ENCODE results near the gene SLC5A10.
"Not testable (repeated sequence)": the region's sequence is repeated elsewhere in the genome, so short reads cannot be mapped to it uniquely, and the experiment has no call there.

Gene SLC5A10

GRCh38 chr17:18951941-18952842 lies at the start of gene SLC5A10:
SLC5A10 (plus strand) TSS chr17:18952165; CDS start chr17:18952206, 41 bp downstream.
- no peak for DNase-seq

GRCh38 chr17:18904482-18904881 lies 47.5 kb upstream of the SLC5A10 start:
- DNase-seq, result no peak

GRCh38 chr17:18905226-18905625 lies 46.7 kb upstream of the SLC5A10 start:
- no peak for DNase-seq

GRCh38 chr17:18910326-18910725 lies 41.6 kb upstream of the SLC5A10 start:
- DNase-seq, result no peak

- DNase-seq, result no peak
Observed at GRCh38 chr17:18910881-18911280, 41.1 kb upstream of the SLC5A10 start.

- DNase-seq, result no peak
Observed at GRCh38 chr17:18916816-18917500, 35.0 kb upstream of the SLC5A10 start.

GRCh38 chr17:18917506-18918032 lies 34.4 kb upstream of the SLC5A10 start:
- no peak for DNase-seq

GRCh38 chr17:18919963-18920362 lies 32.0 kb upstream of the SLC5A10 start:
- no peak for DNase-seq

GRCh38 chr17:18920911-18921441 lies 31.0 kb upstream of the SLC5A10 start:
- no peak for DNase-seq

- no peak for DNase-seq
Observed at GRCh38 chr17:18921485-18921884, 30.5 kb upstream of the SLC5A10 start.

- DNase-seq, result no peak
Observed at GRCh38 chr17:18921912-18922451, 30.0 kb upstream of the SLC5A10 start.

GRCh38 chr17:18922596-18922995 lies 29.4 kb upstream of the SLC5A10 start:
- DNase-seq, result not testable (repeated sequence)

GRCh38 chr17:18925187-18925586 lies 26.8 kb upstream of the SLC5A10 start:
- no peak for DNase-seq

- no peak for DNase-seq
Observed at GRCh38 chr17:18928628-18929125, 23.3 kb upstream of the SLC5A10 start.

- no peak for DNase-seq
Observed at GRCh38 chr17:18932360-18933055, 19.5 kb upstream of the SLC5A10 start.

- DNase-seq, result no peak
Observed at GRCh38 chr17:18933102-18934058, 18.6 kb upstream of the SLC5A10 start.

GRCh38 chr17:18937981-18938691 lies 13.8 kb upstream of the SLC5A10 start:
- DNase-seq, result no peak

GRCh38 chr17:18938692-18939023 lies 13.3 kb upstream of the SLC5A10 start:
- DNase-seq, result no peak

GRCh38 chr17:18944646-18945045 lies 7.3 kb upstream of the SLC5A10 start:
- no peak for DNase-seq

- no peak for DNase-seq
Observed at GRCh38 chr17:18946536-18946935, 5.4 kb upstream of the SLC5A10 start.

GRCh38 chr17:18947866-18948265 lies 4.1 kb upstream of the SLC5A10 start:
- DNase-seq, result no peak
